PC-9 (cell line): Measurements from ENCODE around the gene KLK6. TPM values are rescaled to one million over a fixed set of nuclear protein-coding genes. Genes with fewer than 3 reads are reported as not detected.

Source experiments
- BruUV-seq: library from RNA; stranded (reverse); fragments of 400-500 nt; replicated peaks from 2 replicates; lab custom pipeline; 2021; lab: Mats Ljungman, UMichigan
- CTCF ChIA-PET: fragments of 300-600 bp; sonication (Branson Sonifier 250); formaldehyde crosslinking; loops from one replicate; lab custom pipeline; 2022; ENCODE audit warnings: antibody characterized with exemption; lab: Charles Lee
- POLR2A ChIA-PET: fragments of 300-600 bp; sonication (Branson Sonifier 250); formaldehyde crosslinking; loops from one replicate; lab custom pipeline; 2022; ENCODE audit warnings: antibody characterized with exemption; ENCODE audit not compliant: unreplicated experiment; lab: Charles Lee
- DNase-seq, 2 experiments: peaks; one replicate each; pipeline versions ENCODE4 v3.0.0 to v3.0.0-alpha.2; 2015 to 2022; ENCODE audit warnings: mixed read lengths in 1 of 2
- H2AFZ ChIP-seq: fragments of 200-600 bp; sonication (generic); 2 replicates; pipeline ENCODE4 v1.8.1; 2017; ENCODE audit warnings: antibody characterized with exemption
- H3F3A ChIP-seq: fragments of 200-600 bp; sonication (generic); 2 replicates; pipeline ENCODE4 v1.8.1; 2017; ENCODE audit warnings: antibody characterized with exemption, mild to moderate bottlenecking, low read depth; ENCODE audit not compliant: insufficient read depth
- H3K27ac ChIP-seq: fragments of 200-600 bp; sonication (generic); 2 replicates; pipeline ENCODE4 v1.6.1; 2016; ENCODE audit warnings: mixed run types
- H3K27me3 ChIP-seq: fragments of 200-600 bp; sonication (generic); 2 replicates; pipeline ENCODE4 v1.6.1; 2016; ENCODE audit warnings: low read depth, mixed run types; ENCODE audit not compliant: insufficient read depth
- H3K36me3 ChIP-seq: fragments of 200-600 bp; sonication (generic); 2 replicates; pipeline ENCODE4 v1.6.1; 2016; ENCODE audit warnings: low read depth, mixed run types
- H3K4me1 ChIP-seq: fragments of 200-600 bp; sonication (generic); replicated peaks from 2 replicates; pipeline ENCODE4 v1.6.1; 2016; ENCODE audit warnings: mixed run types; ENCODE audit not compliant: insufficient read depth
- H3K4me2 ChIP-seq: fragments of 200-600 bp; sonication (generic); 2 replicates; pipeline ENCODE4 v1.6.1; 2017; ENCODE audit warnings: mixed run types
- H3K4me3 ChIP-seq: fragments of 200-600 bp; sonication (generic); 2 replicates; pipeline ENCODE4 v1.6.1; 2016; ENCODE audit warnings: mixed run types
- H3K79me2 ChIP-seq: fragments of 200-600 bp; sonication (generic); 2 replicates; pipeline ENCODE4 v1.6.1; 2017; ENCODE audit warnings: low read depth, mixed run types
- H3K9me2 ChIP-seq: fragments of 200-600 bp; sonication (generic); 2 replicates; pipeline ENCODE4 v1.8.1; 2017; ENCODE audit warnings: mild to moderate bottlenecking; ENCODE audit not compliant: insufficient read depth
- H3K9me3 ChIP-seq: fragments of 200-600 bp; sonication (generic); 2 replicates; pipeline ENCODE4 v1.8.1; 2016; ENCODE audit warnings: low read depth; ENCODE audit not compliant: insufficient read depth
- H4K20me1 ChIP-seq: fragments of 200-600 bp; sonication (generic); 2 replicates; pipeline ENCODE4 v1.8.1; 2017; ENCODE audit not compliant: insufficient read depth
- EZH2 ChIP-seq: fragments of 200-600 bp; sonication (generic); IDR thresholded peaks from 2 replicates; pipeline ENCODE4 v1.8.0; 2017; ENCODE audit warnings: antibody characterized with exemption, low read depth
- intact Hi-C: fragments of 100-400 bp; cut with micrococcal nuclease; formaldehyde crosslinking; loops from one replicate; pipeline ENCODE4 v1.10.0; 2022; ENCODE audit not compliant: unreplicated experiment
- total RNA-seq: library from RNA; stranded (reverse); gene quantifications from 2 replicates; pipeline ENCODE4 v1.2.3, GENCODE V29; 2021
- TF ChIP-seq, protein P1 (sequence below): fragments of 200-600 bp; sonication (generic); conservative IDR thresholded peaks from 2 replicates; pipeline ENCODE4 v1.6.1; 2017; ENCODE audit warnings: mixed run types, antibody characterized with exemption, mild to moderate bottlenecking, moderate library complexity

Gene KLK6
- total RNA-seq, 1 experiment from 2014 or later: 490 TPM

GRCh38 chr19:51014242-51014641, 44.9 kb upstream of the KLK6 start:
- Histone ChIP-seq H3F3A (peaks cover 33% of the 10 kb centered on the region), H3K9me2 (no peaks in the 10 kb centered on the region), H2AFZ (no peak overlapping the region), H3K79me2 (no peaks in the 10 kb centered on the region), H4K20me1 (no peaks in the 10 kb centered on the region), H3K4me3 (no peak overlapping the region), H3K9me3 (no peaks in the 10 kb centered on the region), H3K27ac (no peak overlapping the region), H3K4me2 (no peak overlapping the region), H3K36me3 (no peaks in the 10 kb centered on the region), H3K4me1 (peaks cover 21% of the 10 kb centered on the region), H3K27me3 (no peaks in the 10 kb centered on the region)
- DNase-seq: no peak
- no TSS peak for BruUV-seq
- POLR2A ChIA-PET: no interaction called here
- no peak for TF ChIP-seq EZH2
- TF ChIP-seq, protein P1, sequence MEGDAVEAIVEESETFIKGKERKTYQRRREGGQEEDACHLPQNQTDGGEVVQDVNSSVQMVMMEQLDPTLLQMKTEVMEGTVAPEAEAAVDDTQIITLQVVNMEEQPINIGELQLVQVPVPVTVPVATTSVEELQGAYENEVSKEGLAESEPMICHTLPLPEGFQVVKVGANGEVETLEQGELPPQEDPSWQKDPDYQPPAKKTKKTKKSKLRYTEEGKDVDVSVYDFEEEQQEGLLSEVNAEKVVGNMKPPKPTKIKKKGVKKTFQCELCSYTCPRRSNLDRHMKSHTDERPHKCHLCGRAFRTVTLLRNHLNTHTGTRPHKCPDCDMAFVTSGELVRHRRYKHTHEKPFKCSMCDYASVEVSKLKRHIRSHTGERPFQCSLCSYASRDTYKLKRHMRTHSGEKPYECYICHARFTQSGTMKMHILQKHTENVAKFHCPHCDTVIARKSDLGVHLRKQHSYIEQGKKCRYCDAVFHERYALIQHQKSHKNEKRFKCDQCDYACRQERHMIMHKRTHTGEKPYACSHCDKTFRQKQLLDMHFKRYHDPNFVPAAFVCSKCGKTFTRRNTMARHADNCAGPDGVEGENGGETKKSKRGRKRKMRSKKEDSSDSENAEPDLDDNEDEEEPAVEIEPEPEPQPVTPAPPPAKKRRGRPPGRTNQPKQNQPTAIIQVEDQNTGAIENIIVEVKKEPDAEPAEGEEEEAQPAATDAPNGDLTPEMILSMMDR: no peak
- CTCF ChIA-PET: interaction anchor here (0.6 kb wide), 1 partner anchor 57 kb away, joined by 10 read pairs; no protein-coding TSS in a partner anchor
- intact Hi-C loops: loop anchor here (10.0 kb wide), 2 partner anchors 209 to 309 kb away; no protein-coding TSS in a partner anchor

DNA sequence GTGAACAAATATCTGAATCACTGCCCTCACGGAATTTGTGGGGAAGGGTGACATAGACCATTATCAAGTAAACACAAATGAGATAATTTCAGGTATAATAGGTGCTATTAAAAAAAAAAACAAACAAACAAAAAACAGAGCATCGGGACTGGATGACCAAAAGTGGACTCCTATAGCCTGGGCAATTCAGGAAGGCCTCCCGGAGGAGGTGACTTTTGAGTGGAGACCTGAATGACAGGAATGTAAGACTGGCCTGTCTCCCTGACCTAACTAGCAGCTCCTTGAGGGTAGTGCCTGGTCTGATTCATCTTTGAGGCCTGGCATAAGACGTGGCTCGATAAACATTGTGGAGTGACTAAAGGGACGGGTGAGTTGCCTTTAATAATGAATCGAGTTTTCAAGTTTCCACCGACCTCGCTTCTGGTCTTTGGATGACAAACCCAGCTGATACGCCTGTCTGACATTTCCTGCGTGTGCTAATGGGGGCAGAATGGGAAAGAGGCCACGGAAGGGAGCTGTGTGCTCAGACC, 43.3 kb upstream of the KLK6 start:
- Histone ChIP-seq H3K36me3 (no peaks in the 10 kb centered on the region), H3F3A (peaks cover 26% of the 10 kb centered on the region; the same call in 1 of the 2 replicates), H3K4me1 (peaks cover 19% of the 10 kb centered on the region), H3K27ac (no peak overlapping the region), H2AFZ (no peak overlapping the region), H3K4me2 (no peak overlapping the region), H3K9me3 (no peaks in the 10 kb centered on the region), H3K4me3 (no peak overlapping the region), H3K79me2 (no peaks in the 10 kb centered on the region), H4K20me1 (no peaks in the 10 kb centered on the region), H3K27me3 (no peaks in the 10 kb centered on the region), H3K9me2 (no peaks in the 10 kb centered on the region)
- no peak for DNase-seq
- intact Hi-C loops: loop anchor here (10.0 kb wide), 2 partner anchors 208 to 308 kb away; no protein-coding TSS in a partner anchor
- CTCF ChIA-PET: interaction anchor here (0.7 kb wide), 1 partner anchor 130 kb away, joined by 3 read pairs; no protein-coding TSS in a partner anchor
- BruUV-seq: no TSS peak
- TF ChIP-seq, protein P1: no peak
- TF ChIP-seq EZH2: no peak
- POLR2A ChIA-PET: no interaction called here

DNA sequence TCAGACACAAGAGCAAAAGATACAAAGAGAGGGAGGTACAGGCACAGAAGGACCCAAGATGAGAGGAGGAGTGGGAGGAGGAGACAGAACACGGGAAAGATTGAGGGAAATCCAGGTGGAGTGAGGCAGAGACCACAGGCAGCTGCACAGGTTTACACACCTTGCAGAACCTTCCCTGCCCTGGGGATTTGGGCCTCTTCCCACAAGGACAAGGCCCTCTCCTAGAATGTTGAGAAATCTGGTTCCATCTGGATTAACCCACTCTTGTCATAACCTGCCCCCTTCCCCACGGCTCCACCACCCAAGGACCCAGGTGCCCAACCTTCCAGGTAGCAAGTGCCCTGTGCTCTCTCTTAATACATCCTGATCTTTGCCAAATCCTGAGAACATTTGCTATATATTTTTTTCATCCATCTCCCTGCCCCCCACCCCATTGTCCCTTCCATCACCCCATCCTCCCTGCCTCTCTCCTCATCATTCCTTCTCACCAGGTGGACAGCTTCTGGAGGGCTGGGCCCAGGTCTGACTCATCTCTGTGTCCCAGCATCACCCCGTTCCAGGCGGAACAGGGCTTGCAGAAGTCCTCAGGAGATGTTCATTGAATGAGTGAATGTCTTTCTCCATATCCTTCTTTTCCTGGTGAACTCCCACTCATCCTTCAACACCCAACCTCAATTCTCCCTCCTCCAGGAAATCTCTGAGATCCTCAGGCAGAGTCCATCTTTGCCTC, 40.8 kb upstream of the KLK6 start:
- peak; percentile 50 to 60 for DNase-seq
- CTCF ChIA-PET: interaction anchor here (0.6 kb wide), 1 partner anchor 9 kb away, joined by 3 read pairs; the partner anchor contains the start of gene KLK8

More for the DNA sequence above, 40.8 kb upstream of the KLK6 start:
- Histone ChIP-seq H2AFZ (no peak overlapping the region), H3K36me3 (no peaks in the 10 kb centered on the region), H3K27me3 (no peaks in the 10 kb centered on the region), H3K9me2 (no peaks in the 10 kb centered on the region), H3K4me2 (no peak overlapping the region), H3K4me1 (peaks cover 19% of the 10 kb centered on the region), H3F3A (peaks cover 19% of the 10 kb centered on the region; the same call in 1 of the 2 replicates), H3K9me3 (no peaks in the 10 kb centered on the region), H3K79me2 (no peaks in the 10 kb centered on the region), H4K20me1 (no peaks in the 10 kb centered on the region), H3K27ac (no peak overlapping the region), H3K4me3 (no peak overlapping the region)
- TF ChIP-seq, protein P1: no peak
- TF ChIP-seq EZH2: no peak
- no TSS peak for BruUV-seq
- POLR2A ChIA-PET: interaction anchor here (0.5 to 0.9 kb wide), 2 partner anchors 11 to 26 kb away, joined by 4 read pairs; partner anchors contain the start of gene KLK7
- intact Hi-C loops: loop anchor here (10.0 kb wide), 2 partner anchors 205 to 305 kb away; no protein-coding TSS in a partner anchor
